Spleen (tissue), 3 donors: ENCODE measurements around the gene HMSD.

Source experiments
- POLR2A ChIP-seq, 3 donors: fragments of 450-650 bp; IDR thresholded peaks; one replicate each; pipeline ENCODE4 v1.5.1; 2017; ENCODE audit warnings: antibody characterized with exemption in 3 of 3, mild to moderate bottlenecking in 1 of 3
- POLR2AphosphoS5 ChIP-seq, 3 donors: sonication (generic); formaldehyde crosslinking; IDR thresholded peaks; one replicate each; pipeline ENCODE4 v1.5.1; 2017; ENCODE audit warnings: antibody characterized with exemption in 3 of 3

- TF ChIP-seq POLR2AphosphoS5 (IDR thresholded peaks at IDR 0.05) (no peak), POLR2A (IDR thresholded peaks at IDR 0.05) (no peak)
Observed at GRCh38 chr18:63979409-63979920, 30.4 kb downstream of the HMSD start.
